Occipital lobe (tissue), 1 donor: ENCODE measurements around the gene NECTIN2. TPM values are rescaled to one million over a fixed set of nuclear protein-coding genes. Genes with fewer than 3 reads are reported as not detected.

Source experiments
- total RNA-seq: library from RNA; depleted of rRNA; stranded (reverse); fragments of >200 nt; gene quantifications from one replicate; pipeline ENCODE4 v1.2.3, GENCODE V29; 2014

Gene NECTIN2
- total RNA-seq, 1 donor from 2014 or later: 29.2 TPM

Other genes with a start within 250 kb of the NECTIN2 start
- not detected for gene IGSF23, start 232.7 kb upstream of the NECTIN2 start, total RNA-seq
- gene PVR, start 202.4 kb upstream of the NECTIN2 start, total RNA-seq: 26.5 TPM
- gene CEACAM19, start 174.8 kb upstream of the NECTIN2 start, total RNA-seq: 2.0 TPM
- not detected for gene CEACAM16, start 147.1 kb upstream of the NECTIN2 start, total RNA-seq
- gene BCL3, start 97.6 kb upstream of the NECTIN2 start, total RNA-seq: not detected
- not detected for gene CBLC, start 68.4 kb upstream of the NECTIN2 start, total RNA-seq
- 2.3 TPM for gene BCAM, start 37.2 kb upstream of the NECTIN2 start, total RNA-seq
- 23.1 TPM for gene TOMM40, start 45.0 kb downstream of the NECTIN2 start, total RNA-seq
- gene APOE, start 59.5 kb downstream of the NECTIN2 start, total RNA-seq: 68.9 TPM
- gene APOC1, start 68.3 kb downstream of the NECTIN2 start, total RNA-seq: 5.3 TPM
- not detected for gene APOC4, start 95.9 kb downstream of the NECTIN2 start, total RNA-seq
- 1.4 TPM for gene APOC2, start 99.8 kb downstream of the NECTIN2 start, total RNA-seq
- gene CLPTM1, start 109.1 kb downstream of the NECTIN2 start, total RNA-seq: 27.5 TPM
- gene RELB, start 155.2 kb downstream of the NECTIN2 start, total RNA-seq: 0.62 TPM
- gene CLASRP, start 192.7 kb downstream of the NECTIN2 start, total RNA-seq: 3.9 TPM
- gene ZNF296, start 230.2 kb downstream of the NECTIN2 start, total RNA-seq: not detected
- gene GEMIN7, start 233.0 kb downstream of the NECTIN2 start, total RNA-seq: 13.3 TPM
- 20.6 TPM for gene PPP1R37, start 246.9 kb downstream of the NECTIN2 start, total RNA-seq